NK-92 (cell line): Measurements from ENCODE around the gene NUDCD2.
"Not testable (repeated sequence)": the region's sequence is repeated elsewhere in the genome, so short reads cannot be mapped to it uniquely, and the experiment has no call there.

Source experiments
- DNase-seq: peaks from one replicate; lab custom pipeline; 2025; ENCODE audit not compliant: unreplicated experiment; lab: John Stamatoyannopoulos, UW

Gene NUDCD2

GRCh38 chr5:163434401-163434866 is 25.5 kb downstream of the NUDCD2 start:
- no peak for DNase-seq

GRCh38 chr5:163433271-163433670 is 26.6 kb downstream of the NUDCD2 start:
- DNase-seq: no peak

- no peak for DNase-seq
Observed at GRCh38 chr5:163432544-163432943, 27.4 kb downstream of the NUDCD2 start.

- DNase-seq: not testable (repeated sequence)
Observed at GRCh38 chr5:163426128-163426527, 33.8 kb downstream of the NUDCD2 start.

- no peak for DNase-seq
Observed at GRCh38 chr5:163424836-163425235, 35.1 kb downstream of the NUDCD2 start.

GRCh38 chr5:163415673-163416072 is 44.2 kb downstream of the NUDCD2 start:
- DNase-seq: not testable (repeated sequence)

GRCh38 chr5:163410505-163410904 is 49.4 kb downstream of the NUDCD2 start:
- no peak for DNase-seq

- no peak for DNase-seq
Observed at GRCh38 chr5:163409384-163409783, 50.5 kb downstream of the NUDCD2 start.

GRCh38 chr5:163408311-163408923 is 51.5 kb downstream of the NUDCD2 start:
- no peak for DNase-seq

- peak; percentile 5 for DNase-seq
Observed at GRCh38 chr5:163407034-163407655, 52.8 kb downstream of the NUDCD2 start.

GRCh38 chr5:163404364-163405173 is 55.3 kb downstream of the NUDCD2 start:
- DNase-seq: no peak

- no peak for DNase-seq
Observed at GRCh38 chr5:163402007-163402406, 57.9 kb downstream of the NUDCD2 start.

GRCh38 chr5:163401271-163401670 is 58.6 kb downstream of the NUDCD2 start:
- no peak for DNase-seq

GRCh38 chr5:163399923-163400322 is 60.0 kb downstream of the NUDCD2 start:
- DNase-seq: no peak

- no peak for DNase-seq
Observed at GRCh38 chr5:163397354-163397753, 62.5 kb downstream of the NUDCD2 start.

- DNase-seq: not testable (repeated sequence)
Observed at GRCh38 chr5:163396818-163397340, 63.0 kb downstream of the NUDCD2 start.
